GM12878 (cell line): ENCODE measurements around the gene ALOX12. TPM values are rescaled to one million over a fixed set of nuclear protein-coding genes. Genes with fewer than 3 reads are reported as not detected.

Experiments used
- ATAC-seq: fragments of 200-7000 bp; cut with Tn5 transposase; 3 replicates; pipeline ENCODE4 v1.9.1; 2020; ENCODE audit warnings: mild to moderate bottlenecking, moderate library complexity
- BruUV-seq: library from RNA; stranded (reverse); fragments of 400-500 nt; replicated peaks from 2 replicates; lab custom pipeline; 2021; lab: Mats Ljungman, UMichigan
- CTCF ChIA-PET: fragments of 300-600 bp; sonication (Branson Sonifier 250); formaldehyde crosslinking; extraction: SDS; loops from one replicate; lab custom pipeline; 2021; ENCODE audit warnings: inconsistent platforms; lab: Yijun Ruan, JAX
- POLR2A ChIA-PET: fragments of 350-600 bp; formaldehyde crosslinking; extraction: SDS; loops from one replicate; lab custom pipeline; 2021; ENCODE audit warnings: inconsistent platforms; lab: Charles Lee
- RAD21 ChIA-PET: fragments of 300-600 bp; sonication (Branson Sonifier 250); formaldehyde crosslinking; loops from one replicate; lab custom pipeline; 2023; ENCODE audit warnings: antibody characterized with exemption; ENCODE audit not compliant: unreplicated experiment; lab: Charles Lee
- SMC1A ChIA-PET: fragments of 300-600 bp; sonication (Branson Sonifier 250); formaldehyde crosslinking; loops from one replicate; lab custom pipeline; 2023; ENCODE audit not compliant: unreplicated experiment, uncharacterized antibody; lab: Charles Lee
- DNase-seq: peaks from one replicate; pipeline ENCODE4 v3.0.0-alpha.2; 2011; ENCODE audit warnings: low read depth, low spot score
- FAIRE-seq: peaks from 3 replicates; lab custom pipeline; 2011; peaks lifted over from hg19 to GRCh38; lab: Jason Lieb, UNC
- H2AFZ ChIP-seq: 2 replicates; pipeline ENCODE4 v1.6.0; 2011; ENCODE audit warnings: low read depth, low read length, control low read depth; ENCODE audit not compliant: control insufficient read depth
- H3K27ac ChIP-seq: 2 replicates; pipeline ENCODE4 v1.5.1; 2011; ENCODE audit warnings: control low read depth; ENCODE audit not compliant: control insufficient read depth, insufficient read depth
- H3K27me3 ChIP-seq, 2 experiments: replicated peaks in 1 of 2; 2 replicates each; pipeline versions ENCODE4 v1.6.0 to v1.6.1; 2011; ENCODE audit warnings: low read length in 1 of 2; ENCODE audit not compliant: control insufficient read depth in 2 of 2, insufficient read depth in 2 of 2
- H3K36me3 ChIP-seq, 2 experiments: 2 replicates each; pipeline ENCODE4 v1.5.1; 2011; ENCODE audit warnings: low read length in 1 of 2; ENCODE audit not compliant: control insufficient read depth in 2 of 2, insufficient read depth in 2 of 2
- H3K4me1 ChIP-seq: 2 replicates; pipeline ENCODE4 v1.6.1; 2011; ENCODE audit warnings: mild to moderate bottlenecking, low read length, moderate library complexity, mixed read lengths; ENCODE audit not compliant: control insufficient read depth, insufficient read depth
- H3K4me2 ChIP-seq: 2 replicates; pipeline ENCODE4 v1.6.0; 2011; ENCODE audit warnings: control low read depth; ENCODE audit not compliant: control insufficient read depth, insufficient read depth
- H3K4me3 ChIP-seq: fragments of 200-600 bp; sonication (generic); 2 replicates; pipeline ENCODE4 v1.5.1; 2016
- H3K79me2 ChIP-seq: 2 replicates; pipeline ENCODE4 v1.6.0; 2011; ENCODE audit warnings: low read length; ENCODE audit not compliant: control insufficient read depth, insufficient read depth
- H3K9ac ChIP-seq: 2 replicates; pipeline ENCODE4 v1.8.0; 2011; ENCODE audit warnings: low read length, control low read depth, mixed read lengths; ENCODE audit not compliant: control insufficient read depth, insufficient read depth
- H3K9me3 ChIP-seq: replicated peaks from 3 replicates; pipeline ENCODE4 v1.5.1; 2011; ENCODE audit warnings: mild to moderate bottlenecking, low read length; ENCODE audit not compliant: control insufficient read depth, insufficient read depth
- H4K20me1 ChIP-seq: 2 replicates; pipeline ENCODE4 v1.6.0; 2011; ENCODE audit not compliant: control insufficient read depth, insufficient read depth
- CEBPB ChIP-seq, 2 experiments: fragments of 150-350 bp in 1 of 2; IDR thresholded peaks; 2 replicates each; pipeline ENCODE4 v1.6.1; 2012 to 2014; ENCODE audit warnings: low read depth in 2 of 2, low read length in 2 of 2, borderline replicate concordance in 1 of 2, inconsistent platforms in 1 of 2
- DPF2 ChIP-seq: fragments of 450-650 bp; IDR thresholded peaks from 2 replicates; pipeline ENCODE4 v1.6.1; 2017; ENCODE audit warnings: mild to moderate bottlenecking
- EGR1 ChIP-seq, 2 experiments: IDR thresholded peaks; 1 replicate in 1 of 2; 2 replicates in 1 of 2; pipeline ENCODE4 v1.6.1; 2011 to 2012; ENCODE audit warnings: low read depth in 2 of 2, low read length in 2 of 2, borderline replicate concordance in 1 of 2, mild to moderate bottlenecking in 1 of 2, moderate library complexity in 1 of 2
- ETV6 ChIP-seq, 2 experiments: fragments of 450-650 bp in 1 of 2; IDR thresholded peaks in 1 of 2; conservative IDR thresholded peaks in 1 of 2; 2 replicates each; pipeline ENCODE4 v1.6.1; 2014; ENCODE audit warnings: antibody characterized with exemption in 1 of 2, borderline replicate concordance in 1 of 2, low read depth in 1 of 2, mild to moderate bottlenecking in 1 of 2, moderate library complexity in 1 of 2
- FOXK2 ChIP-seq: fragments of 450-650 bp; IDR thresholded peaks from 2 replicates; pipeline ENCODE4 v1.6.1; 2017; ENCODE audit warnings: mild to moderate bottlenecking, moderate library complexity
- MYB ChIP-seq: fragments of 150-350 bp; IDR thresholded peaks from 2 replicates; pipeline ENCODE4 v1.6.1; 2014; ENCODE audit warnings: mild to moderate bottlenecking, low read depth, low read length, borderline replicate concordance
- NFYB ChIP-seq: IDR thresholded peaks from 2 replicates; pipeline ENCODE4 v1.6.1; 2011; ENCODE audit warnings: low read depth, mild to moderate bottlenecking, low read length, improper control_type of control experiment, moderate library complexity; ENCODE audit not compliant: insufficient read depth
- NRF1 ChIP-seq: conservative IDR thresholded peaks from 2 replicates; pipeline ENCODE4 v1.6.1; 2011; ENCODE audit warnings: mild to moderate bottlenecking, low read depth, low read length, improper control_type of control experiment
- PAX8 ChIP-seq: fragments of 450-650 bp; IDR thresholded peaks from 2 replicates; pipeline ENCODE4 v1.6.1; 2017; ENCODE audit warnings: mild to moderate bottlenecking, moderate library complexity
- SMAD1 ChIP-seq: fragments of 450-650 bp; IDR thresholded peaks from 2 replicates; pipeline ENCODE4 v1.6.1; 2018; ENCODE audit warnings: mild to moderate bottlenecking, low read depth; ENCODE audit not compliant: partially characterized antibody
- SREBF1 ChIP-seq: IDR thresholded peaks from 2 replicates; pipeline ENCODE4 v1.6.1; 2012; ENCODE audit warnings: mild to moderate bottlenecking, low read length
- STAT3 ChIP-seq: IDR thresholded peaks from 2 replicates; pipeline ENCODE4 v1.6.1; 2011; ENCODE audit warnings: low read depth, low read length, improper control_type of control experiment
- SUPT20H ChIP-seq: IDR thresholded peaks from 2 replicates; pipeline ENCODE4 v1.6.1; 2011; ENCODE audit warnings: low read depth, mild to moderate bottlenecking, low read length, moderate library complexity, borderline replicate concordance; ENCODE audit not compliant: control insufficient read depth
- YBX1 ChIP-seq: fragments of 450-650 bp; IDR thresholded peaks from 2 replicates; pipeline ENCODE4 v1.6.1; 2016; ENCODE audit warnings: antibody characterized with exemption
- ZBED1 ChIP-seq: IDR thresholded peaks from 2 replicates; pipeline ENCODE4 v1.6.1; 2016; ENCODE audit warnings: borderline replicate concordance
- WGBS: methylation state at CpG from one replicate; pipeline ENCODE4 v1.1.6; 2016; ENCODE audit warnings: low lambda C conversion rate; ENCODE audit not compliant: insufficient replicate concordance, insufficient coverage; ENCODE audit errors: missing lambda C conversion rate; 5-methylcytosine and 5-hydroxymethylcytosine counted together
- in situ Hi-C: fragments of 300-500 bp; cut with MboI; formaldehyde crosslinking; loops from 9 replicates; pipeline ENCODE4 v1.14.3; 2018; ENCODE audit warnings: mixed read lengths
- intact Hi-C: fragments of 100-400 bp; cut with micrococcal nuclease; formaldehyde crosslinking; loops from one replicate; pipeline ENCODE4 v1.14.2; 2022; ENCODE audit not compliant: unreplicated experiment
- polyA plus RNA-seq, 11 experiments: library from polyadenylated mRNA; depleted of rRNA in 4 of 11; unstranded in 6 of 11; stranded (reverse) in 5 of 11; fragments of >200 nt; fragmentation: Nextera tagmentation in 4 of 11; fragmentation: Illumina TruSeq in 1 of 11; extraction: Ambion mirVana in 4 of 11; extraction: Trizol in 1 of 11; gene quantifications; 1 replicate in 1 of 11; 2 replicates in 10 of 11; pipeline versions ENCODE4 v1.2.1 to v1.2.3, GENCODE V29; 2011 to 2016; ENCODE audit warnings: inconsistent platforms in 2 of 11, missing spikeins in 2 of 11, low read depth in 1 of 11
- total RNA-seq, 4 experiments: library from RNA; depleted of rRNA in 3 of 4; stranded (reverse); fragments of >200 nt in 3 of 4; fragmentation: Illumina TruSeq in 1 of 4; extraction: Trizol in 1 of 4; gene quantifications; 2 replicates each; pipeline versions ENCODE4 v1.2.1 to v1.2.3, GENCODE V29; 2013 to 2021
- TF ChIP-seq, protein P1 (sequence below): fragments of 450-650 bp; IDR thresholded peaks from 2 replicates; pipeline ENCODE4 v1.6.1; 2018; ENCODE audit warnings: borderline replicate concordance, mild to moderate bottlenecking; ENCODE audit not compliant: partially characterized antibody
- TF ChIP-seq, protein P2 (sequence below): fragments of 450-650 bp; IDR thresholded peaks from 2 replicates; pipeline ENCODE4 v1.6.1; 2017; ENCODE audit warnings: borderline replicate concordance
- TF ChIP-seq, protein P3 (sequence below): fragments of 450-650 bp; formaldehyde crosslinking; IDR thresholded peaks from 2 replicates; pipeline ENCODE4 v1.4.0; 2022; ENCODE audit warnings: mild to moderate bottlenecking, moderate library complexity

ALOX12 gene
- total and polyA plus RNA-seq, 10 of the 15 experiments (the other 5 are each of a cell fraction or from before 2014, with no cell fraction given), result 0.23 to 0.82 (median 0.58) TPM; not detected in 6

GRCh38 chr17:6997171-6997570 lies 1.3 kb downstream of the ALOX12 start:
- DNase-seq (no peak), ATAC-seq (no peak), FAIRE-seq (no peak)
- intact Hi-C loops, result no loop called here
- H3K27me3 ChIP-seq, result no peaks in the 10 kb centered on the region
- ChIA-PET CTCF (interaction anchor here (0.6 to 0.8 kb wide), 2 partner anchors 83 to 196 kb away, joined by 3 read pairs; no protein-coding TSS in a partner anchor), RAD21 (no interaction called here), SMC1A (no interaction called here), POLR2A (no interaction called here)
- WGBS, result 72% methylated on average over 7 of the region's 8 CpGs
- in situ Hi-C loops, result no loop called here
- no peak overlapping the region for H3K4me3 ChIP-seq
- H3K4me1 ChIP-seq, result no peaks in the 10 kb centered on the region
- H3K9ac ChIP-seq, result no peak overlapping the region
- no peak overlapping the region for H3K27ac ChIP-seq
- BruUV-seq, result no TSS peak
- no peak for TF ChIP-seq PAX8
- TF ChIP-seq, protein P1, sequence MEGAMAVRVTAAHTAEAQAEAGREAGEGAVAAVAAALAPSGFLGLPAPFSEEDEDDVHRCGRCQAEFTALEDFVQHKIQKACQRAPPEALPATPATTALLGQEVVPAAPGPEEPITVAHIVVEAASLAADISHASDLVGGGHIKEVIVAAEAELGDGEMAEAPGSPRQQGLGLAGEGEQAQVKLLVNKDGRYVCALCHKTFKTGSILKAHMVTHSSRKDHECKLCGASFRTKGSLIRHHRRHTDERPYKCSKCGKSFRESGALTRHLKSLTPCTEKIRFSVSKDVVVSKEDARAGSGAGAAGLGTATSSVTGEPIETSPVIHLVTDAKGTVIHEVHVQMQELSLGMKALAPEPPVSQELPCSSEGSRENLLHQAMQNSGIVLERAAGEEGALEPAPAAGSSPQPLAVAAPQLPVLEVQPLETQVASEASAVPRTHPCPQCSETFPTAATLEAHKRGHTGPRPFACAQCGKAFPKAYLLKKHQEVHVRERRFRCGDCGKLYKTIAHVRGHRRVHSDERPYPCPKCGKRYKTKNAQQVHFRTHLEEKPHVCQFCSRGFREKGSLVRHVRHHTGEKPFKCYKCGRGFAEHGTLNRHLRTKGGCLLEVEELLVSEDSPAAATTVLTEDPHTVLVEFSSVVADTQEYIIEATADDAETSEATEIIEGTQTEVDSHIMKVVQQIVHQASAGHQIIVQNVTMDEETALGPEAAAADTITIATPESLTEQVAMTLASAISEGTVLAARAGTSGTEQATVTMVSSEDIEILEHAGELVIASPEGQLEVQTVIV, result no peak
- TF ChIP-seq STAT3, result no peak
- TF ChIP-seq SMAD1, result no peak
- TF ChIP-seq NFYB, result no peak
- no peak for TF ChIP-seq EGR1 (IDR thresholded peaks at IDR 0.05; ENCODE audit: borderline replicate concordance in 1 of 2, low read depth in 2 of 2, low read length in 2 of 2)
- no peak for TF ChIP-seq NRF1
- no peak for TF ChIP-seq YBX1
- TF ChIP-seq, protein P2, sequence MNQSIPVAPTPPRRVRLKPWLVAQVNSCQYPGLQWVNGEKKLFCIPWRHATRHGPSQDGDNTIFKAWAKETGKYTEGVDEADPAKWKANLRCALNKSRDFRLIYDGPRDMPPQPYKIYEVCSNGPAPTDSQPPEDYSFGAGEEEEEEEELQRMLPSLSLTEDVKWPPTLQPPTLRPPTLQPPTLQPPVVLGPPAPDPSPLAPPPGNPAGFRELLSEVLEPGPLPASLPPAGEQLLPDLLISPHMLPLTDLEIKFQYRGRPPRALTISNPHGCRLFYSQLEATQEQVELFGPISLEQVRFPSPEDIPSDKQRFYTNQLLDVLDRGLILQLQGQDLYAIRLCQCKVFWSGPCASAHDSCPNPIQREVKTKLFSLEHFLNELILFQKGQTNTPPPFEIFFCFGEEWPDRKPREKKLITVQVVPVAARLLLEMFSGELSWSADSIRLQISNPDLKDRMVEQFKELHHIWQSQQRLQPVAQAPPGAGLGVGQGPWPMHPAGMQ, result no peak
- TF ChIP-seq ZBED1, result no peak
- TF ChIP-seq, protein P3, sequence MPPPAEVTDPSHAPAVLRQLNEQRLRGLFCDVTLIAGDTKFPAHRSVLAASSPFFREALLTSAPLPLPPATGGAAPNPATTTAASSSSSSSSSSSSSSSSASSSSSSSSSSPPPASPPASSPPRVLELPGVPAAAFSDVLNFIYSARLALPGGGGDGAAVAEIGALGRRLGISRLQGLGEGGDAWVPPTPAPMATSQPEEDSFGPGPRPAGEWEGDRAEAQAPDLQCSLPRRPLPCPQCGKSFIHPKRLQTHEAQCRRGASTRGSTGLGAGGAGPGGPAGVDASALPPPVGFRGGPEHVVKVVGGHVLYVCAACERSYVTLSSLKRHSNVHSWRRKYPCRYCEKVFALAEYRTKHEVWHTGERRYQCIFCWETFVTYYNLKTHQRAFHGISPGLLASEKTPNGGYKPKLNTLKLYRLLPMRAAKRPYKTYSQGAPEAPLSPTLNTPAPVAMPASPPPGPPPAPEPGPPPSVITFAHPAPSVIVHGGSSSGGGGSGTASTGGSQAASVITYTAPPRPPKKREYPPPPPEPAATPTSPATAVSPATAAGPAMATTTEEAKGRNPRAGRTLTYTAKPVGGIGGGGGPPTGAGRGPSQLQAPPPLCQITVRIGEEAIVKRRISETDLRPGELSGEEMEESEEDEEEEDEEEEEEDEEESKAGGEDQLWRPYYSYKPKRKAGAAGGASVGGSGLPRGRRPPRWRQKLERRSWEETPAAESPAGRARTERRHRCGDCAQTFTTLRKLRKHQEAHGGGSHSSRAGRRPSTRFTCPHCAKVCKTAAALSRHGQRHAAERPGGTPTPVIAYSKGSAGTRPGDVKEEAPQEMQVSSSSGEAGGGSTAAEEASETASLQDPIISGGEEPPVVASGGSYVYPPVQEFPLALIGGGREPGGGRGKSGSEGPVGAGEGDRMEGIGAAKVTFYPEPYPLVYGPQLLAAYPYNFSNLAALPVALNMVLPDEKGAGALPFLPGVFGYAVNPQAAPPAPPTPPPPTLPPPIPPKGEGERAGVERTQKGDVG (CRISPR knock-in tag), result no peak
- no peak for TF ChIP-seq ETV6 (conservative IDR thresholded peaks at IDR 0.05 in 1 of 2, IDR thresholded peaks at IDR 0.05 in 1 of 2; ENCODE audit: borderline replicate concordance in 1 of 2, low read depth in 1 of 2)
- TF ChIP-seq SREBF1, result no peak
- no peak for TF ChIP-seq DPF2
- no peak for TF ChIP-seq SUPT20H
- no peak for TF ChIP-seq CEBPB (IDR thresholded peaks at IDR 0.05; ENCODE audit: borderline replicate concordance in 1 of 2, low read depth in 2 of 2, low read length in 2 of 2)
- no peak for TF ChIP-seq MYB
- no peak for TF ChIP-seq FOXK2
- H3K4me2 ChIP-seq, result no peak overlapping the region
- no peaks in the 10 kb centered on the region for H4K20me1 ChIP-seq
- H3K9me3 ChIP-seq, result no peaks in the 10 kb centered on the region
- H3K79me2 ChIP-seq, result no peaks in the 10 kb centered on the region
- H2AFZ ChIP-seq, result no peak overlapping the region
- H3K36me3 ChIP-seq, result peaks cover 8 to 12% of the 10 kb centered on the region in 2 experiments
